Measurements from ENCODE around the gene TCP10L.
"Not testable (repeated sequence)": the region's sequence is repeated elsewhere in the genome, so short reads cannot be mapped to it uniquely, and the experiment has no call there.

Gene TCP10L

GRCh38 chr21:32584472-32584871, 851 bp downstream of the TCP10L start:
- DNase-seq: no peak

DNA sequence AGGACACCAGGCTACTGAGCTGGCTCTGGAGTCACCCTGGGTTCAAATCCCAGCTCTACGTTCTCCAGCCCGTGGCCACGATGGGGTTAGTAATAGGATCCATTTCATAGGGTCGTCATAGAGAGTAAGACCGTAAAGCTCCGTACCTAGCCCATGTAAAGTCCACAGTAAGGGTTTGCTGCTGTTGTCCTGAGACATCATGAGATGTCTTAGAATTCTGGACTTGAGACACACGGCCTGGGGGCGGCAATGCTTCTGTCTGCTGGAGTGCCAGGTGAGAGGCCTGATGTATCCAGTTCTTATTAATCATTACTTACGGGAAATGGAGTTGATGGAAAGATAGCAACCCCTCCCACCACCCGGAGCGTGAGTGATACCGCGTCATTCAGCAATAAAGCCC, 3.6 kb downstream of the TCP10L start:
- peak; percentile 9 for DNase-seq

GRCh38 chr21:32580949-32581348, 4.4 kb downstream of the TCP10L start:
- DNase-seq: peak; percentile 28

GRCh38 chr21:32578107-32578691, 7.1 kb downstream of the TCP10L start:
- DNase-seq: no peak

DNA sequence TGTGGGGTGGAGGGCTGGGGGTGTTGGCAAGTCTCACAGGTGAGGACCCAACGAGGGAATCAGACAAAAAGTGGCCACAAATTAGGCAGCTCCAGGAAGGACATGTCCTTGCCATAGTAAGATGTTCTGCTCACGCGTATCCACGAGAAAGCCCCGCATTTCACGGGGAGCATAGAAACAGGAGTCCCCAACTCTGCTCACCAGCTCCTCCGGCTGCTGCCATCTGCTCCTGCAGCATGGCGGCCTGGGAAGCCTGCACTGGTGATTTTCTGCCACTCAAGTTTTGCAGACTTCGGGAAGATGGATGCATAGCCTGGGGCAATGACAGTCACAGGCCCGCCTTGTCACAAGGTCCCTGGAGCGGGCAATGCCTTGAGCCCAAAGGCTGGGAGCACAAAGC, 9.3 kb downstream of the TCP10L start:
- DNase-seq: no peak

DNA sequence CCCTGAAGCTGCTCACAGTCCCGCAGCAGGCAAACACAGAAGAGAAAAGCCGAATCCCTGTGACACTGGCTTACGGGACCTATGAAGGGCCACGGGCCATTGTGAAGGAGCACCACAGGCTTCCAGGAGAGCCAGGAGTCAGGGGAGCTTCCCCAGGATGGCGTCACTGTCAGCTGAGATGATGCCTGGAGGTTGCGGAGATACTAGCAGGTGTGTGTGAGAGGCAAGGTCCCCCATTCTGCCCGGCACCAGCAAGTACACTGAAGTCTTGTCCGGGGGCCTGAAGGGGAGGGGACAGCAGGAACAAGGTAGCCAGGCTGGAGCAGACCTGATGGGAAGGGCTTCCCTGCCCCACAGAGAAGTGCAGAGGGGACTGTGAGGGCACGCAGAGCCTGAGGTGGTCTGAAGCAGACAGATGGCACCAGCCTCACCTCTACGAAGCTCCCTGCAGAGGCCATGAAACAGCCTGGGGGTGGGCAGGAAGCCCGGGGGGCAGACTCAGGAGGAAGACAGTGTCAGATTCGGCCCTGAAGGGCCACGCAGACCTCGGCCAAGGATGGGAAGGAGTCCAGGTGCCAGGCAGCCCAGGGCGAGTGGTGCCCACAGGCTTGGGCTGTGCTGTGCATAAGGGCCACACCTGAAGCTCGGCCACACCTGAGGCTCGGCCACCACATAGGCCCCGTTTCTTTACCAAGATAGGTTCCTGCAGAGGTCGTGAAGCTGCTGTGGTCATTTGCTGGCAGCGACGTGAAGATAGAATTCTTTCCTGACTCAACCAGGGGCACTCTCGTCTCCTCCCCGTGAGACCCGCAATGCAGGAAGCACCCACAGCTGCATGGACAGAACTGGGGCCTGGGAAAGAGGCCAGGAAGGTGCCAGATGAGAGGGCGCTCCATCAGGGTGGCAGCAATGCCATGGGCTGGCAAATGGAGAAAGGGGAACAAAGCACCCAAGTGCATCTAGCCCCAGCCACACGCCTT, 10.1 kb downstream of the TCP10L start:
- no peak for DNase-seq

DNA sequence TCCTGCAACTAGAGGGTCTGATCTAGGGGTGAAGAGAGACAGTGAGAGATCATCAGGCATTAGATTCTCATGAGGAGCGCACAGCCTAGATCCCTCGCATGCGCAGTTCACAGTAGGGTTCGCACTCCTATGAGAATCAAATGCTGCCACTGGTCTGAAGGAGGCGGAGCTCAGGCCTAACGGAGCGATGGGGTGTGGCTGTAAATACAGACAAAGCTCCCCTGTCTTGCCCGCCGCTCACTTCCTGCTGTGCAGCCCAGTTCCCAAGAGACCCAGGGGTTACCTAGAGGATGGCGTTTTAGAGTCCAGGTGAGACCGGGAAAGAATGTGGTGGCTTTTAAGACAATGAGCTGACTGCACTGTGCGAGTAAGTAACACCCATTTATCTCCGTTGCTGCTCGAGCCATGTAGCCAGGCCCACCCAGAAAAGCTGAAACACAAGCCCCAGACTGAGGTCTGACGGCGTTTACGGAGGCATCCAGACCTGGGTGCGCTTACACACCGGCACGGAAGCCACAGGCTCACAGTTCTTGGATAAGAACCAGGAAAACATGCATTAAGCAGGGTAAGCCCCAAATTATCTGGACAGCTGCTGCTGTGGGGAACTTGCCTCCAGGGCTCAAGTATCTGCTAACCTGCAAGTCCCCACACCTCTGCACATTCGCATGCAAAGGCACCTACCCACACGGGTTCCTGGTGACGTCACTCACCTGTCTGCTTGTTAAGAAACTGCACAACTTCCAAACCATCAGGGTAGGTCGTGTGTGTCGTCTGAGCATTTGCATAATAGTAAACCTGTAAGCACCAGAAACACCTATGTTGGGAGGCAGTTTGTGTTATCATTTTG, 12.5 kb downstream of the TCP10L start:
- no peak for DNase-seq

DNA sequence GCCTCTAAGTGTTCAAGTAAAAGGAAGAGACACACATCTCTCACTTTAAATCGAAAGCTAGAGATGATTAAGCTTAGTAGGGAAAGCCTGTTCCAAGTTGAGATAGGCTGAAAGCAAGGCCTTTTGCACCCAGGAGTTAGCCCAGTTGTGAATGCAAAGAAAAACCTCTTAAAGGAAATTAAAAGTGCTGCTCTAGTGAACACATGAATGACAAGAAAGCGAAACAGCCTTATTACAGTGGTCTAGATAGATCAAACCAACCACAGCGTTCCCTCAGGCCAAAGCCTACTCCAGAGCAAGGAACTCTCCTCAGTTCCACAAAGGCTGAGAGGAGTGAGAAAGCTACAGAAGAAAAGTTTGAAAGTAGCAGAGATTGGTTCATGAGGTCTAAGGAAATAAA, 14.9 kb downstream of the TCP10L start:
- DNase-seq: no peak

- DNase-seq: peak; percentile 90
These were observed 15.8 kb downstream of the TCP10L start for GRCh38 chr21:32569261-32570230.

DNA sequence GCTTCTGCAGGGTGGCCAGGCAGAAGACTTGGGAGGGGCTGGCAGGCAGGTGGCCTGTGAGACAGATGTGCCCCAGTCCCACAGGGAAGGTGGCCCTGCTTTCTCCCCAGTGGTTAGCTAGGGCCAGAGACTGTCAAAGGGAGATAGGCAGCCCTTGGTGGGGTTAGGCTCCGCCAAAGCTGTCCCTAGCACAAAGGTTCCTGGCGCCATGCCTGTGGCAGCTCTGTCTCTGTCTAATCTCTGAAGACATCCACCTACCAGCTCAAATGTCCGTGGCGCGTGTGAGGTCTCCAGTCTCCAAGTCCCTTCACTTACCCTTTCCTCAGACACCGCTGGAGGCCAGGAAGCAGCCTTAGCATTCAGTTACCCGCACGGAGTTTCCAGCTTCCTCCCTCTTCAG, 17.7 kb downstream of the TCP10L start:
- DNase-seq: no peak

- DNase-seq: no peak
These were observed 18.5 kb downstream of the TCP10L start for GRCh38 chr21:32566741-32567389.

DNA sequence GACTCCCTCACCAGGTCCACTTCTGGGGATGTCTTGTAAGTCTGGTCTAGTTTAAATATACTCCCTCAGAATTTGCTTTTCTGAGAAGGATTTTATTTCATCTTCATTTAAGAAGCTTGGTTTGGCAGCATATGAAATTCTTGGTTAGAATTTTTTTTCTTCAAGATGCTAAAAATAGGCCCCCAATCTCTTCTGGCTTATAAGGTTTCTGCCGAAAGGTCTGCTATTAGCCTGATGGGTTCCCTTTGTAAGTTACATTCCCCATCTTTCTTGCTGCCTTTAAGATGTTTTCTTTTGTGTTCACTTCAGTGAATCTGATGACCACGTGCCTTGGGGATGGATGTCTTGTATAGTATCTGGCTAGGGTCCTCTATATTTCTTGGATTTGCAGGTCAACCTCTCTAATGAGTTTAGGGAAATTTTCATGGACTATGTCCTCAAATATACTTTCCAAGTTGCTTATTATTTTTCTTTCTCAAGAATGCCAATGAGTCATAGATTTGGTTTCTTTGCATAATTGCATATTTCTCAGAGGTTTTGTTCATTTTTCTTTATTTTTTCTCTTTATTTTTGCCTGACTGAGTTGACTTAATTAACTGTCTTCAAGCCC, 19.4 kb downstream of the TCP10L start:
- DNase-seq: no peak

GRCh38 chr21:32562915-32563314, 22.4 kb downstream of the TCP10L start:
- no peak for DNase-seq

GRCh38 chr21:32562426-32562825, 22.9 kb downstream of the TCP10L start:
- no peak for DNase-seq

DNA sequence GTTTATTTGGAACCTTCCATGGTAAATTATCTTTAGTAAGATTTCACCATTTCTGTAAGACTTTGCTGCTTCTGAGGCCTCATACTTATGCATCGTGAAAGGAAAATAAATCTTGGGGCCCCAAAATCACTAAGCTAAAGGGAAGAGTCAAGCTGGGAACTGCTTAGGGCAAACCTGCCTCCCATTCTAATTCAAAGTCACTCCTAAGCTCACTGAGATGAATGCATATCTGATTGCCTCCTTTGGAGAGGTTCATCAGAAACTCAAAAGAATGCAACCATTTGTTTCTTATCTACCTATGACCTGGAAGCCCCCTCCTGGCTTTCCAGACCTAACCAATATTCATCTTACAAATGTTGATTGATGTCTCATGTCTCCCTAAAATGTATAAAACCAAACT, 23.8 kb downstream of the TCP10L start:
- not testable (repeated sequence) for DNase-seq

- no peak for DNase-seq
These were observed 24.4 kb downstream of the TCP10L start for GRCh38 chr21:32560896-32561295.

- DNase-seq: no peak
These were observed 26.2 kb downstream of the TCP10L start for GRCh38 chr21:32559006-32559610.

GRCh38 chr21:32558106-32558505, 27.2 kb downstream of the TCP10L start:
- no peak for DNase-seq

- DNase-seq: no peak
These were observed 30.3 kb downstream of the TCP10L start for GRCh38 chr21:32554832-32555638.

DNA sequence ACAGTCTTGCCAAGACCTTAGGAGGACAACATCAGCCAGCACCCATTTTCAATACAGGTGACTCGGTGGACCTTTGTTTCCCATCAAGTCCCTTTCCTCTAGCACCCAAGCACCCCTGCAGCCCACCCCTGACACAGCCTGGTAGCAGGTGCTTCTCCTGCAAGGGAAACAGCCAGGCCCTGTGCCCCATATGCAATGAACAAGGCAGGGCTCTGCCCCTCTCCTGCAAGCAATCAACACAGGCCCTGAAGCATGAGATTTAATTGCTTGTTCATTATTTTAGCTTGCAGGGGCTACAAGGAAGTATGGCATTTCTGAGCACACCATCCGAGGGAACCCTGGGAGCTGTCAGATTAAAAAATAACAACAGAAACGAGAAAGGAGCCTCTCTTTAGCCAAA, 35.4 kb downstream of the TCP10L start:
- no peak for DNase-seq
